ENCODE data around the gene SCFD2.

SCFD2 gene

GRCh38 chr4:52843958-52844357 is 521.9 kb downstream of the SCFD2 start:
- ChIA-PET POLR2A (no interaction called here), CTCF (no interaction called here)
- DNase-seq (ENCODE audit: extremely low spot score) = no peak
- TF ChIP-seq ARNT (IDR thresholded peaks at IDR 0.05) (no peak), HDGF (IDR thresholded peaks at IDR 0.05; ENCODE audit: borderline replicate concordance) (no peak), LEF1 (IDR thresholded peaks at IDR 0.05; ENCODE audit: borderline replicate concordance) (no peak), FOXK2 (IDR thresholded peaks at IDR 0.05) (no peak), FOXM1 (IDR thresholded peaks at IDR 0.05; ENCODE audit: borderline replicate concordance) (no peak), PKNOX1 (IDR thresholded peaks at IDR 0.05) (no peak), CTBP1 (IDR thresholded peaks at IDR 0.05; ENCODE audit: borderline replicate concordance) (no peak), BHLHE40 (IDR thresholded peaks at IDR 0.05; ENCODE audit: borderline replicate concordance) (no peak), ELF4 (IDR thresholded peaks at IDR 0.05) (no peak), SP1 (IDR thresholded peaks at IDR 0.05) (no peak), ZNF384 (IDR thresholded peaks at IDR 0.05) (no peak), L3MBTL2 (conservative IDR thresholded peaks at IDR 0.05) (no peak), FOXA1 (IDR thresholded peaks at IDR 0.05) (no peak)

GRCh38 chr4:52843351-52843750 is 522.5 kb downstream of the SCFD2 start:
- TF ChIP-seq FOXA1 (IDR thresholded peaks at IDR 0.05) = no peak
- POLR2A ChIA-PET = no interaction called here
- no peak for DNase-seq (ENCODE audit: extremely low spot score)
- CTCF ChIA-PET = interaction anchor here (0.6 kb wide), 1 partner anchor 1371 kb away, joined by 5 read pairs; no protein-coding TSS in a partner anchor

- CTCF ChIA-PET = interaction anchor here (0.6 kb wide), 1 partner anchor 1371 kb away, joined by 5 read pairs; no protein-coding TSS in a partner anchor
- TF ChIP-seq BHLHE40 (IDR thresholded peaks at IDR 0.05; ENCODE audit: borderline replicate concordance) (no peak), FOXK2 (IDR thresholded peaks at IDR 0.05) (no peak)
- POLR2A ChIA-PET = no interaction called here
- no peak for DNase-seq (ENCODE audit: extremely low spot score)
Observed at GRCh38 chr4:52842792-52843191, 523.1 kb downstream of the SCFD2 start.

- ChIA-PET POLR2A (no interaction called here), CTCF (no interaction called here)
- DNase-seq (ENCODE audit: extremely low spot score) = no peak
- no peak for TF ChIP-seq CTBP1 (IDR thresholded peaks at IDR 0.05; ENCODE audit: borderline replicate concordance)
- no peak for TF ChIP-seq HDGF (IDR thresholded peaks at IDR 0.05; ENCODE audit: borderline replicate concordance)
- TF ChIP-seq FOXK2 (IDR thresholded peaks at IDR 0.05) = no peak
- TF ChIP-seq SP1 (IDR thresholded peaks at IDR 0.05) = no peak
- no peak for TF ChIP-seq ZNF384 (IDR thresholded peaks at IDR 0.05)
- no peak for TF ChIP-seq BHLHE40 (IDR thresholded peaks at IDR 0.05; ENCODE audit: borderline replicate concordance)
- TF ChIP-seq ELF4 (IDR thresholded peaks at IDR 0.05) = no peak
- no peak for TF ChIP-seq L3MBTL2 (conservative IDR thresholded peaks at IDR 0.05)
- no peak for TF ChIP-seq FOXM1 (IDR thresholded peaks at IDR 0.05; ENCODE audit: borderline replicate concordance)
- TF ChIP-seq SUZ12 (IDR thresholded peaks at IDR 0.05) = no peak
- no peak for TF ChIP-seq PKNOX1 (IDR thresholded peaks at IDR 0.05)
Observed at GRCh38 chr4:52841682-52842456, 524.0 kb downstream of the SCFD2 start.

GRCh38 chr4:52840531-52841370 is 525.1 kb downstream of the SCFD2 start:
- POLR2A ChIA-PET = no interaction called here
- CTCF ChIA-PET = interaction anchor here (1.1 kb wide), 1 partner anchor 12 kb away, joined by 3 read pairs; no protein-coding TSS in a partner anchor
- no peak for TF ChIP-seq CTBP1 (IDR thresholded peaks at IDR 0.05; ENCODE audit: borderline replicate concordance)
- no peak for TF ChIP-seq FOXM1 (IDR thresholded peaks at IDR 0.05; ENCODE audit: borderline replicate concordance)
- no peak for TF ChIP-seq TARDBP (IDR thresholded peaks at IDR 0.05)
- TF ChIP-seq ARNT (IDR thresholded peaks at IDR 0.05) = no peak
- no peak for TF ChIP-seq FOXK2 (IDR thresholded peaks at IDR 0.05)
- no peak for TF ChIP-seq BHLHE40 (IDR thresholded peaks at IDR 0.05; ENCODE audit: borderline replicate concordance)
- TF ChIP-seq NFRKB (IDR thresholded peaks at IDR 0.05) = no peak
- TF ChIP-seq LEF1 (IDR thresholded peaks at IDR 0.05; ENCODE audit: borderline replicate concordance) = no peak
- no peak for TF ChIP-seq SP1 (IDR thresholded peaks at IDR 0.05)
- no peak for TF ChIP-seq L3MBTL2 (conservative IDR thresholded peaks at IDR 0.05)
- no peak for TF ChIP-seq FOXA1 (IDR thresholded peaks at IDR 0.05)
- no peak for TF ChIP-seq ELF4 (IDR thresholded peaks at IDR 0.05)
- no peak for TF ChIP-seq PKNOX1 (IDR thresholded peaks at IDR 0.05)
- TF ChIP-seq SUZ12 (IDR thresholded peaks at IDR 0.05) = no peak
- TF ChIP-seq HDGF (IDR thresholded peaks at IDR 0.05; ENCODE audit: borderline replicate concordance) = no peak
- TF ChIP-seq ZNF384 (IDR thresholded peaks at IDR 0.05) = no peak
- DNase-seq (ENCODE audit: extremely low spot score) = no peak
